Measurements from ENCODE around the gene SMPX. TPM values are rescaled to one million over a fixed set of nuclear protein-coding genes. Genes with fewer than 3 reads are reported as not detected.

Gene SMPX
- total RNA-seq: not detected in 2 replicates

GRCh38 chrX:21757960-21758359 lies at the start of gene SMPX:
TSS of gene SMPX (minus strand) at chrX:21758116. CDS start at chrX:21754290, 3,826 bp downstream.

GRCh38 chrX:21658152-21658737 lies 99.7 kb downstream of the SMPX start, which contains the start of gene KLHL34:
TSS of gene KLHL34 (minus strand) at chrX:21658330. CDS start at chrX:21657788, 542 bp downstream.

Other genes with a start within 250 kb of the SMPX start
- not detected in 2 replicates for gene KLHL34, start 99.8 kb downstream of the SMPX start, total RNA-seq
- gene MBTPS2, start 81.5 kb upstream of the SMPX start, total RNA-seq: 5.5 and 6.8 TPM in 2 replicates
- 0.97 and 1.2 TPM in 2 replicates for gene YY2, start 97.9 kb upstream of the SMPX start, total RNA-seq
- 291 and 301 TPM in 2 replicates for gene SMS, start 182.6 kb upstream of the SMPX start, total RNA-seq